Measurements from ENCODE around the gene DCLRE1A.

DCLRE1A gene

DNA sequence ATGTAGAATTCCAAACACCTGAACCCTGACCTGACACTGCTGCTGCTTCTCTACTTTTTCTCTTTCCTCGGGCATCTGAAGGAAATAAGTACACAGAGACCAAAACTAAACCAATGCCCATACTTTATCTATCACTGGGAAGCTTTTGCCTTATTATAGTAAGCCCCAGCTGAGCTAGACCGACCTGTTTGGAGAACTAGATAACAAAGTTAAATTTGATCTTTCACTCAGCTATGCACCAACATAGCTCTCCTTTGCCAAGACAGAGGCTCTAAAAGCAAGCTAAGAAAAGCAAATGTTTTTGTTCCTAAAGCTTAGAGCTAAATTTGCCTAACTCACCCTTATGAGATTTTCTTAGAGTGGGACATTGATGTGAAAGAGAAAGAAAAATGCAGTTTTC is 39.7 kb upstream of the DCLRE1A start:
- Histone ChIP-seq H3K27me3 (replicated peaks; ENCODE audit: control insufficient read depth, insufficient read depth, low read length) (no peaks in the 10 kb centered on the region), H3K36me3 (ENCODE audit: control insufficient read depth, insufficient read depth, low read length) (peaks cover 2% of the 10 kb centered on the region; the same call in 1 of the 2 replicates), H3K4me3 (replicated peaks; ENCODE audit: low read depth, low read length) (no peak overlapping the region)
- no peak for DNase-seq (ENCODE audit: extremely low read depth, insufficient read length)
- TF ChIP-seq, protein P1, sequence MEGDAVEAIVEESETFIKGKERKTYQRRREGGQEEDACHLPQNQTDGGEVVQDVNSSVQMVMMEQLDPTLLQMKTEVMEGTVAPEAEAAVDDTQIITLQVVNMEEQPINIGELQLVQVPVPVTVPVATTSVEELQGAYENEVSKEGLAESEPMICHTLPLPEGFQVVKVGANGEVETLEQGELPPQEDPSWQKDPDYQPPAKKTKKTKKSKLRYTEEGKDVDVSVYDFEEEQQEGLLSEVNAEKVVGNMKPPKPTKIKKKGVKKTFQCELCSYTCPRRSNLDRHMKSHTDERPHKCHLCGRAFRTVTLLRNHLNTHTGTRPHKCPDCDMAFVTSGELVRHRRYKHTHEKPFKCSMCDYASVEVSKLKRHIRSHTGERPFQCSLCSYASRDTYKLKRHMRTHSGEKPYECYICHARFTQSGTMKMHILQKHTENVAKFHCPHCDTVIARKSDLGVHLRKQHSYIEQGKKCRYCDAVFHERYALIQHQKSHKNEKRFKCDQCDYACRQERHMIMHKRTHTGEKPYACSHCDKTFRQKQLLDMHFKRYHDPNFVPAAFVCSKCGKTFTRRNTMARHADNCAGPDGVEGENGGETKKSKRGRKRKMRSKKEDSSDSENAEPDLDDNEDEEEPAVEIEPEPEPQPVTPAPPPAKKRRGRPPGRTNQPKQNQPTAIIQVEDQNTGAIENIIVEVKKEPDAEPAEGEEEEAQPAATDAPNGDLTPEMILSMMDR (IDR thresholded peaks at IDR 0.05; ENCODE audit: insufficient read depth, low read length, poor library complexity, severe bottlenecking) = no peak

DNA sequence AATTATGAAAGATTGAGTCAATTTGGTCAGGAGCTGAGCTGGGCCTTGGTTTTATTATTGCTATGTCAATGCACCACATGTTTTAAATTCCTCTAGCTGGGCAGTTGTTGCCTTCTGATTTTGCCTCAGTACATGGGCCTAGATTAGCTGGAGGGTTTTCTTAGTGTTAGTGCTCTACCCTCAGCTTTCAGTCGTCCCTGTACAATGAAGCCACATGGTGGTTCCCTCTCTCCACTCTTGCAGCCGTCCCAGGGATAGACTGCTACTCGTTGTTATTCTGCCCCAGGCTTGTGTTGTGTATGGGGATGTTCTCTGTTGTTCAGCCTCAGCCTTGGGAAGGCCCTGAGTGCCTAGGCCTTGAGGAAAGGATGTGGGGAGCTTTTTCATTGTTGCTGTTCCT is 37.6 kb upstream of the DCLRE1A start:
- no peak for DNase-seq (ENCODE audit: extremely low read depth, insufficient read length)
- Histone ChIP-seq H3K4me3 (replicated peaks; ENCODE audit: low read depth, low read length) (no peak overlapping the region), H3K27me3 (replicated peaks; ENCODE audit: control insufficient read depth, insufficient read depth, low read length) (no peaks in the 10 kb centered on the region), H3K36me3 (ENCODE audit: control insufficient read depth, insufficient read depth, low read length) (peaks cover 2% of the 10 kb centered on the region; the same call in 1 of the 2 replicates)
- TF ChIP-seq, protein P1 (IDR thresholded peaks at IDR 0.05; ENCODE audit: insufficient read depth, low read length, poor library complexity, severe bottlenecking) = no peak

DNA sequence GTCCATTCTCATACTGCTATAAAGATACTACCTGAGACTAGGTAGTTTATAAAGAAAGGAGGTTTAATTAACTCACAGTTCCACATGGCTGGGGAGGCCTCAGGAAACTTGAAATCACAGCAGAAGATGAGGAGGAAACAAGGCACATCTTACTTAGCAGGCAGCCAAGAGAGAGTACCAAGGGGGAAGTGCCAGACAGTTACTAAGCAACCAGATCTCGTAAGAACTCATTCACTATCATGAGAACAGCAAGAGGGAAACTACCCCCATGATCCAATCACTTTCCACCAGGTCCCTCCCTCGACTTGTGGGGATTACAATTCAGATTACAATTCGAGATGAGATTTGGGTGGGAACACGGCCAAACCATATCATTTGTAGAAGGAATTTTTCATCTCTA is 36.9 kb upstream of the DCLRE1A start:
- Histone ChIP-seq H3K36me3 (ENCODE audit: control insufficient read depth, insufficient read depth, low read length) (peaks cover 2% of the 10 kb centered on the region; the same call in 1 of the 2 replicates), H3K4me3 (replicated peaks; ENCODE audit: low read depth, low read length) (no peak overlapping the region), H3K27me3 (replicated peaks; ENCODE audit: control insufficient read depth, insufficient read depth, low read length) (no peaks in the 10 kb centered on the region)
- no peak for DNase-seq (ENCODE audit: extremely low read depth, insufficient read length)
- TF ChIP-seq, protein P1 (IDR thresholded peaks at IDR 0.05; ENCODE audit: insufficient read depth, low read length, poor library complexity, severe bottlenecking) = no peak

DNA sequence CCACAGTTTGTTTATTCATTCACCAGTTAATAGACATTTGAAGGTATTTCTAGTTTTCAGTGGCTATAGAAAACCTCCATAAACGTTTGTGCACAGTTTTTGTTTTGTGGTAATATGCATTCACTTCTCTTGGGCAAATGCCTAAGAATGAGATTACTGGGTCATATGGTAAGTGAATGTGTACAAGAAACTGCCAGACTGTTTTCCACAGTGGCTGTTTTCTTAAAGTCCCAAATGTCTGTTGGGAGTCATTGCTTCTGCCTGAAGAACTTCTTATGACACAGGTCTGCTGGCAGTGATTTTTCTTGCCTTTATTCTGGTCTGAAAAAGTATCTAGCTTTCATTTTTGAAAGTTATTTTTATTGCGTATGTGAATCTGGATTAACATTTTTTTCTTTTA is 36.0 kb upstream of the DCLRE1A start:
- DNase-seq (ENCODE audit: extremely low read depth, insufficient read length) = no peak
- H3K36me3 ChIP-seq (ENCODE audit: control insufficient read depth, insufficient read depth, low read length) = peaks cover 2% of the 10 kb centered on the region; the same call in 1 of the 2 replicates
- no peaks in the 10 kb centered on the region for H3K27me3 ChIP-seq (replicated peaks; ENCODE audit: control insufficient read depth, insufficient read depth, low read length)
- TF ChIP-seq, protein P1 (IDR thresholded peaks at IDR 0.05; ENCODE audit: insufficient read depth, low read length, poor library complexity, severe bottlenecking) = no peak
- H3K4me3 ChIP-seq (replicated peaks; ENCODE audit: low read depth, low read length) = no peak overlapping the region

DNA sequence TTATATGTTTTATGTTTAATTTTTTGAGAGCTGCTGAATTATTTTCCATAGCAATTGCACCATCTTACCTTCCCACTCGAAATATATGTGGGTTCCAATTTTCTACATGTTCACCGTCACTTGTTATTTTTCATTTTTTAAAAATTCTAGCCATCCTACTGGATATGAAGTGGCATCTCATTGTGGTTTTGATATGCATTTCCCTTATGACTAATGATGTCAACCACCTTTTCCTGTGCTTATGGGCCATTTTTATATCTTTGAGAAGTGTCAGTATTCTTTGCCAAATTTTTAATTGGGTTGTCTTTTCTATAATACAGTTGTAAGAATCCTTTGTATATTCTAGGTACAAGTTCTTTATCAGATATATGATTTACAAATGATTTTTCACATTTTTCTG is 28.4 kb upstream of the DCLRE1A start:
- TF ChIP-seq, protein P1 (IDR thresholded peaks at IDR 0.05; ENCODE audit: insufficient read depth, low read length, poor library complexity, severe bottlenecking) = no peak
- no peak overlapping the region for H3K4me3 ChIP-seq (replicated peaks; ENCODE audit: low read depth, low read length)
- H3K36me3 ChIP-seq (ENCODE audit: control insufficient read depth, insufficient read depth, low read length) = no peaks in the 10 kb centered on the region
- DNase-seq (ENCODE audit: extremely low read depth, insufficient read length) = no peak
- no peaks in the 10 kb centered on the region for H3K27me3 ChIP-seq (replicated peaks; ENCODE audit: control insufficient read depth, insufficient read depth, low read length)

DNA sequence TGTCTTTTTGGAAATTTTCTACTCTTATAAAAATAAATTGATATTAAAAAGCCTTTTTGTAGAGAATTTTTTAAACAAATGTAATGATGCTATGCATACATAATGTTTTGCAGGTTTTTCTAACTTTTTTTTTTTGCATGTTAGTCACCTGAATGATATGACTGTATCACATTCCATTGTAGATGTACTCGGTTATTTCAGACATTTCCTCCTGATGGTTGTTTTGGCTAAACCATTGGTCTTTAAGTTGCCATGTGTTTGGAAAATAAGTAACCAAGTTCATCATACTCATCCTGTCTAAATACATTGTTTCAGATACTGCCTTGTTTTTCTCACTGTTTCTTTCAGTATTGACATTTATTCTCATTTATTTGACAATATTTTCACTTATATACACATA is 26.4 kb upstream of the DCLRE1A start:
- no peak for DNase-seq (ENCODE audit: extremely low read depth, insufficient read length)
- Histone ChIP-seq H3K4me3 (replicated peaks; ENCODE audit: low read depth, low read length) (no peak overlapping the region), H3K36me3 (ENCODE audit: control insufficient read depth, insufficient read depth, low read length) (no peaks in the 10 kb centered on the region; the same call in 1 of the 2 replicates), H3K27me3 (replicated peaks; ENCODE audit: control insufficient read depth, insufficient read depth, low read length) (no peaks in the 10 kb centered on the region)
- TF ChIP-seq, protein P1 (IDR thresholded peaks at IDR 0.05; ENCODE audit: insufficient read depth, low read length, poor library complexity, severe bottlenecking) = no peak
